HG02970 (cell line): Measurements from ENCODE around the gene SLC9A2.

Experiments
- ATAC-seq: cut with Tn5 transposase; IDR thresholded peaks from one replicate; pipeline ENCODE4 v1.9.1; 2021; ENCODE audit warnings: mild to moderate bottlenecking, moderate library complexity, moderate number of reproducible peaks; ENCODE audit not compliant: unreplicated experiment, low FRiP score

The SLC9A2 gene

DNA sequence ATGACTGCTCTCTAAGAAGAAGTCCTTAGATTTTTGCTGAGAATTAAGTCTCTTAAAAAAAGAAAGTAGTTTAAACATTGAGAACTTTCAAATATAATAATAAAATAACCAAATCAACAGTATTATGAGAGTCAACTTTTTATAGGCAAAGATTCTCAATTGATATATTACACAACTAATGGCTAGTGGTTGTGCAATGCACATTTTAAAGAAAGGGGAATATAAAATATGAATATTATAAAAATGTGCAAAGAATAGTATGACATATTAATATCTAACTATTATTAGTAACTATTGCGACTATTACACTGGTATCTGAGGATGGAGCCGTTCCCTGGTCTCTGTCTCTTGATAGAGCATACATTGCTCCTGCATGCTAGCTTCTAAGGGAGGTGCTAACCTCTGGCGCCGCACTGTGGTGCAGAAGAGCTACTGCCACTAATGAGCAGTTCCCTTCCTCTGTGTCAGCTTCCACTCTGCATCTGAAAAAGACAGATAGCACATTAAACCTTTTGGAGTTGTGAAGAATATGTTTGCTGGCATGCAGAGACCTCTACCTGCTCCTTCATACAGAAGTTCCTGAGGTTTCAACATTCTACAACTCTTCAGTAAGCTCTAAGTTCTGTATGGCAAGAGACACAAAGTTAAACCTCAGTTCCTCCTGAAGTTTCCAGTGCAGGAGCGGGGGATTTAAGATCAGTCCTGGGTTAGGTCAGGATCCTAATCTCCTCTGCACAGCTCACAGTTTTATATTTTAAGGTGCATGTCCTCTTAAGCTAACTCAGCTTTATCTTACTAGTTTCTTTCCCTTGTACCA lies 3.5 kb upstream of the SLC9A2 start:
- ATAC-seq: peak; percentile 85

- no peak for ATAC-seq
Measured at GRCh38 chr2:102618452-102619413, 620 bp upstream of the SLC9A2 start.

- ATAC-seq: no peak
Measured at GRCh38 chr2:102620332-102620731, 979 bp downstream of the SLC9A2 start.

GRCh38 chr2:102621630-102622029 lies 2.3 kb downstream of the SLC9A2 start:
- no peak for ATAC-seq

- no peak for ATAC-seq
Measured at GRCh38 chr2:102622646-102623045, 3.3 kb downstream of the SLC9A2 start.

GRCh38 chr2:102630458-102630857 lies 11.1 kb downstream of the SLC9A2 start:
- no peak for ATAC-seq

- ATAC-seq: no peak
Measured at GRCh38 chr2:102632380-102633175, 13.2 kb downstream of the SLC9A2 start.

DNA sequence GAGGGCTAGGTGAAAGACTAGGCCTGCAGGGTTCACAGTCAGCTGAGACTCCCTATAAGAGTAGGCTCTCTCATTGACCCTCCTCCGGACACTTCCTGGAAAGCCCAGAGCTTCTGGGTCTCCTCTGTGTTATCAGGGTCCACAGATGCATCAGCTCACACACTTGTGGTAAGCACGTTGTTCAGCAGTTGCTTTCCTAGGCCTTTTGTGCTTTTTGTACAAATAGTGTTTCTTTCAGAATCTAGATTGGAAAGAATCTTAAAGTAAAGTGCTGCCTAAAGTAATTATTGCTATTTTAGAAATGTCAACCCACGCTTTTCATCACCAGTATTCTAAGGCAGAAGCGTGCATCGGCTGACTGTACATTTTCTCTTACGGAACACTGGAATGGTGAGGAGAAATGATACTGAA lies 15.5 kb downstream of the SLC9A2 start:
- ATAC-seq: no peak

DNA sequence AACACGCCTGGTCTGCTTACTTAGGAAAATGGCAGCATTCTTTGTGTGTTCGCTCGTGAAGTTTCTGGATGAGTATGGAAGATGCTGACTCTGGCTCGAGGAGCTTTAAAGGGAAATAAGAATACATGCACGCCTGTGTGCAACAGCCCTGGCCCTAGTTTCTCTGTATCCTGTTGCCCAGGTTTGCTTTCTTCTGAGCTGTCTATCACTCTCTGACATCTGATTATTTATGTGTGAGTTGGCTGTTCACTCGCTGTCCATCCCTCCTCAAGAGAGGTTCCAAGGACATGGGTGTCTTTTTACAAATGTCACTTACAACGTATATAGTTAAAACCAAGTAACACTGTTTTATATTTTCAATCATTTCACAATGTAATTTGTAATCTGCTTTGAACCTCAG lies 16.0 kb downstream of the SLC9A2 start:
- no peak for ATAC-seq

DNA sequence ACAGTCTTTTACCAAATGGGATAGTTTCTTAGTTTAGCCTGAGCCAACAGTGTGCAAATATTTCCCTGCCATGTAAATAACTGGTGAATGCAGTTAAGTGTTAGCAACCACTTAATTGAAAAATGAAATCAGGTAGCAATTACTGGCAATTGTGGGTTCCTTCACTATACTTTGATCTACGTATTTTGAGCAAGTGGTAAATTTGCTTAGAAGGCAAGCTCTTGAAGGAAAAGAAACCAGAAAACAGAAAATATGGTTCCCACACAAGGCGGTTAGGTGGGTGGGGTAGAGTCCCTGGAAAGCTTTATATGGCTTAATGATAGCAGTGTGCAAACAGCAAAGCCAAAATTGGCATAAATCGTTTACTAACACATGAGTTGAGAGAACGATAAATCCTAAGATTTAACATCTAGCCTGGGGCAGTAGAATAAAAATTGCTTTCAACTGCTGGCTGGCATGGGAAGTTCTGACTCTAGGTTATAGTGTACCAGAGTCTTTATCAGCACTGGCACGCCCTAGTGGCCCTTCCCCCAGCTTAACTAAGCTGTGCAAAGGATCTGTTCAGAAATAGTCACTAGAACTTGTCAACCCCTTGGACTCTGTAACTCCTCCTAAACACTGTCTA lies 17.0 kb downstream of the SLC9A2 start:
- ATAC-seq: no peak

DNA sequence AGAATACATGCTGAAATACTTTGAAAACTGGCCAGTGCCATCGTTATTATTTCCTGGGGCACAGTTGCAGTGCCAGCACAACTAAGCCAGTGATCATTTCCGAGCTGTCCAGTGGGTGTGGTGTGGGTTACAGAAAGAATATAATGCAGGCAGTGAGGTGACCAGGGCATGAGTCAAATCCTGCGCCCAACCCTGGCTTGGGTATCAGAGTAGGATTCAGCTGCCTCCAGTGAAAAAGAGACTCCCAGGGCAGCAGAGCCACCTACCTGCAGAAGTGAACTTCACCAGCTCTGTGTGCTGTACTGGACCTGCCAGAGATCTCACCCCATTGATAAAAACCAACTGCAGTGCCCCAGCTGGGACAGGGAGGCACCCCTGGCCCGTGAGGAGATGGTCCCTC lies 18.0 kb downstream of the SLC9A2 start:
- no peak for ATAC-seq

GRCh38 chr2:102639429-102639828 lies 20.1 kb downstream of the SLC9A2 start:
- ATAC-seq: no peak

GRCh38 chr2:102652126-102652525 lies 32.8 kb downstream of the SLC9A2 start:
- ATAC-seq: no peak

DNA sequence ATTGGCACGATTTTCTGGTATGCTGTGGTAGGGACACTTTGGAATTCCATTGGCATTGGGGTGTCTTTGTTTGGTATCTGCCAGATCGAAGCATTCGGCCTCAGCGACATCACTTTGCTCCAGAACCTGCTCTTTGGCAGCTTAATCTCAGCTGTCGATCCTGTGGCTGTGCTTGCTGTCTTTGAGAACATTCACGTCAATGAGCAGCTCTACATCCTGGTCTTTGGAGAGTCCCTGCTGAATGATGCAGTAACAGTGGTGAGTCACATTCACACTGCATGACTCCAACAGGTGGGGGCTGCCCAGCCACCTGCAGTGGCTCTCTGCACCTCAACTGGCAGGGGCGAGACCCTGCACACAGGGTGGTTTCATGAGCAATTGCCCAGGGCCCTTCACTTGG lies 38.4 kb downstream of the SLC9A2 start:
- ATAC-seq: no peak

GRCh38 chr2:102660070-102660469 lies 40.7 kb downstream of the SLC9A2 start:
- no peak for ATAC-seq

DNA sequence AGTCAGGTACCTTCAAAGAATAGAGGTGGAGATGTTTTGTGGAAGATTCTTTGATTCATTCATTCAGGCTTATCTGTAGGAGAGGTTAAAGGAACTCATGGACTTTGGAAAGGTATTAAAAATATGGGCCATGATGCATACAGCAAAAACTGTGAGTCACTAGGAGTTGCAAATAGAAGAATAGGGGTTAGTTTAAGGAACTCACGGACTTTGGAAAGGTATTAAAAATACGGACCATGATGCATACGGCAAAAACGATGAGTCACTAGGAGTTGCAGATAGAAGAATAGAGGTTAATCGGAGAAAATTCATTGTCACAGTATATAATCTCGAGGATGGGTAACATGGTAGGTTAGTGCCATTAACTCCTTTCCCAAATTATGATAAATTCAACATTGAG lies 41.2 kb downstream of the SLC9A2 start:
- ATAC-seq: no peak

DNA sequence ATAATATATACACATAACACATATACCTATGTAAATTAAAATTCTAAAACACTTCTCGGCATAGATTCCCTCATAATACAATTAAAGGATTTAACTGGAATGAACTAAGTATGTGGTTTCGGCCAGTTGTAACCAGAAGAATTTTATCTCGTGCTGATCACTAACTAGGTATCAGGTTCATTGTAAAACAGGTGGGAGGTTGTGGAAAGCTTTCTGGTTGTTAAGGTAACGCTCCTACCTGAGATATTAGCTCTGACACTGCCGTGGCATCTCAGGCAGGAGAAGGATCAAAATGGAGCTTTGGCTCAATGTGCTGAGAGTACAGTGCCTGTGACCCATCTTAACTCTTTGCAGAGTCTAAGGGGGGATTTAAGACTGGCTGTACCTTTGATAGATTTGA lies 42.5 kb downstream of the SLC9A2 start:
- no peak for ATAC-seq

DNA sequence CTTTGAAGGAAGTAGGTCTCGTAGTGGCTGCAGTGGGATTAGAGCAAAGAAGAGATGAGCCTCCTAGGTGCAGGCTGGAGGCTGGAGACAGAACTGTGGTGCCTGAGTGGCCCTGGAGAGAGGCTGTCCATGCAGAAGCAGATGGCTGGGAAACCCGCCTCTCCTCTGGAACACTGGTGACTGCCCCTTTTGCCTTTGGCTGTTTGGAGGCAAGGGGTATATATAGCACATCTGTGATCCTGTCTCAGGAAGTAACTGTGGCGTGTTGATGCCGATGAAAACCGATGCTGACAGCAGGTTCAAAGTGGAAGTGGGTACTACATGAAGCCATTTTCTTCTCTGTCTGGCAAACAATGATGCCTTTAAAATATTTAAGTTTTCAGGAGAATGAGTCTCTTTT lies 43.5 kb downstream of the SLC9A2 start:
- ATAC-seq: no peak

DNA sequence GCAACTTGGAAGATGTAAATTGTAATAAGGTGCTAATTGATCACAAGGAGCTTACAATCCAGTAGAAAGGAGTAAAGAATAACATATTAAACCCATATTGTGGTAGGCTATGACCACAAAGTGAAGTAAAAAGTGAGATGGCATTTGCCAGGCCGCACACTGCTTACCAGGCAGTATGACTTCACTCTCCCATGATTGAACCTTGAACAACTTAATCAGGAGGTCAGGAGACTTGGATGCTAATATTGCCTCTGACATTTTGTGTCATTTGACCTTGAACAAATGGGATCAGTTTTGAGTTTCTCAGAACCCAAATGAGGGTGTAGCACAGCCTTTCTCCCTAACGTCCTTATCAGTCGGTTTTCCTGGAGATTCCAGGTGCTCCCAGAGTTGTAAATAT lies 44.0 kb downstream of the SLC9A2 start:
- no peak for ATAC-seq

DNA sequence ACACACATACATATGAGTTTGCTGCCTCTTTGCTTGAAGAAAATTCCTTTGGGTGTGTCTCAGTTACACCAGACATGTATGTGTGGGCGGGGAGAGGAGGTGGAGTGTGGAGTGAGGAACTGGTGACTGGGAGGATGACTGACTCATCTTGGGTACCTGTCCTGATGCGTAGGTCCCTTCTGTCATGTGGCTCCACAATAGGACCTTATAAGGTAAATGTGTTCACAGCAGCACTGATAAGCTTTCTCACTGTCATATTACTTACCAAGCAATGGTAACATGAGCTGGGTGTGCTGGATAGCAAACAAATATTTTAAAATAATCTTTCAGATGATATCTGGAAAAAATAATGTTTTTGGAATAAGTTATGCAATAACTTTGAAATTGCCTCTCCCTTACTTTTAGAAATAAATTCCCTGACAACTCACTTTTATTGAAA lies 45.1 kb downstream of the SLC9A2 start:
- ATAC-seq: no peak
